Measurements from ENCODE around the gene GMIP. TPM values are rescaled to one million over a fixed set of nuclear protein-coding genes. Genes with fewer than 3 reads are reported as not detected.
A peak's percentile ranks its signal among the peaks of the same experiment; 100 is the strongest.

The GMIP gene
- polyA plus RNA-seq, 1 donor from 2014 or later, result 72.4 TPM

- Mint-ChIP-seq H3K4me1 (peaks cover 24 to 30% (median 24%) of the 10 kb centered on the region in 3 donors), H3K9me3 (no peaks in the 10 kb centered on the region), H3K27ac (peak within 1 kb of the TSS; percentile 94 to 99 (median 98)), H3K4me3 (peak within 1 kb of the TSS; percentile 89 to 98 (median 94)), H3K36me3 (no peaks in the 10 kb centered on the region), H3K27me3 (no peaks in the 10 kb centered on the region)
Measured at GRCh38 chr19:19663256-19664120, 20.0 kb upstream of the GMIP start, which contains the start of gene ATP13A1. Gene ATP13A1, minus strand, starts transcription at chr19:19663676. Its CDS starts 10 bp downstream, at chr19:19663666.

- peak overlapping the region; percentile 94 to 99 (median 98) for H3K27ac Mint-ChIP-seq
- H3K36me3 Mint-ChIP-seq, result no peaks in the 10 kb centered on the region
- H3K27me3 Mint-ChIP-seq, result no peaks in the 10 kb centered on the region
- H3K9me3 Mint-ChIP-seq, result no peaks in the 10 kb centered on the region
- H3K4me3 Mint-ChIP-seq, result peak overlapping the region; percentile 89 to 98 (median 94)
- peaks cover 23 to 30% (median 24%) of the 10 kb centered on the region in 3 donors for H3K4me1 Mint-ChIP-seq
Measured at GRCh38 chr19:19662871-19663255, 19.4 kb upstream of the GMIP start.

GRCh38 chr19:19662344-19662743 is 18.9 kb upstream of the GMIP start:
- peak overlapping the region; percentile 89 to 98 (median 94) for H3K4me3 Mint-ChIP-seq
- H3K9me3 Mint-ChIP-seq, result no peaks in the 10 kb centered on the region
- H3K27ac Mint-ChIP-seq, result peak overlapping the region; percentile 94 to 99 (median 98)
- H3K4me1 Mint-ChIP-seq, result peaks cover 22 to 27% (median 23%) of the 10 kb centered on the region in 3 donors
- no peaks in the 10 kb centered on the region for H3K36me3 Mint-ChIP-seq
- H3K27me3 Mint-ChIP-seq, result no peaks in the 10 kb centered on the region

GRCh38 chr19:19661675-19662251 is 18.3 kb upstream of the GMIP start:
- H3K9me3 Mint-ChIP-seq, result no peaks in the 10 kb centered on the region
- H3K4me1 Mint-ChIP-seq, result peaks cover 19 to 24% (median 23%) of the 10 kb centered on the region in 3 donors
- H3K27me3 Mint-ChIP-seq, result no peaks in the 10 kb centered on the region
- H3K4me3 Mint-ChIP-seq, result peak overlapping the region; percentile 89 to 98 (median 94)
- no peaks in the 10 kb centered on the region for H3K36me3 Mint-ChIP-seq
- peak overlapping the region; percentile 94 to 99 (median 98) for H3K27ac Mint-ChIP-seq

GRCh38 chr19:19661141-19661674 is 17.8 kb upstream of the GMIP start:
- H3K36me3 Mint-ChIP-seq, result no peaks in the 10 kb centered on the region
- H3K27ac Mint-ChIP-seq, result peak overlapping the region; percentile 94 to 99 (median 98)
- H3K27me3 Mint-ChIP-seq, result no peaks in the 10 kb centered on the region
- peak overlapping the region; percentile 89 to 98 (median 94) for H3K4me3 Mint-ChIP-seq
- peaks cover 18 to 23% (median 22%) of the 10 kb centered on the region in 3 donors for H3K4me1 Mint-ChIP-seq
- H3K9me3 Mint-ChIP-seq, result no peaks in the 10 kb centered on the region

- Mint-ChIP-seq H3K4me3 (no peak overlapping the region), H3K27ac (peak overlapping the region in 2 of 3 donors; percentile 81 to 99)
Measured at GRCh38 chr19:19659646-19660245, 16.3 kb upstream of the GMIP start.

GRCh38 chr19:19657397-19657783 is 13.9 kb upstream of the GMIP start:
- Mint-ChIP-seq H3K4me1 (peaks cover 13 to 17% (median 14%) of the 10 kb centered on the region in 3 donors), H3K36me3 (peaks cover 5% of the 10 kb centered on the region), H3K27me3 (peaks cover 1% of the 10 kb centered on the region), H3K27ac (no peak overlapping the region), H3K9me3 (no peaks in the 10 kb centered on the region), H3K4me3 (peak overlapping the region in 1 of 4 donors; percentile 9)

More at GRCh38 chr19:19659646-19660245, 16.3 kb upstream of the GMIP start:
- Mint-ChIP-seq H3K36me3 (no peaks in the 10 kb centered on the region), H3K9me3 (no peaks in the 10 kb centered on the region), H3K4me1 (peaks cover 18 to 23% (median 22%) of the 10 kb centered on the region in 3 donors), H3K27me3 (no peaks in the 10 kb centered on the region)

GRCh38 chr19:19656451-19657396 is 13.3 kb upstream of the GMIP start:
- Mint-ChIP-seq H3K27ac (peak overlapping the region in 1 of 3 donors; percentile 21), H3K36me3 (peaks cover 5% of the 10 kb centered on the region), H3K27me3 (peaks cover 1% of the 10 kb centered on the region), H3K4me1 (peaks cover 6 to 10% (median 10%) of the 10 kb centered on the region in 3 donors), H3K9me3 (no peaks in the 10 kb centered on the region), H3K4me3 (peak overlapping the region in 1 of 4 donors; percentile 9)

- Mint-ChIP-seq H3K4me1 (peaks cover 0 to 5% (median 3%) of the 10 kb centered on the region in 3 donors), H3K27me3 (peaks cover 1% of the 10 kb centered on the region), H3K9me3 (no peaks in the 10 kb centered on the region), H3K27ac (no peak overlapping the region), H3K36me3 (peaks cover 5% of the 10 kb centered on the region), H3K4me3 (peak overlapping the region in 1 of 4 donors; percentile 32)
Measured at GRCh38 chr19:19655641-19656343, 12.3 kb upstream of the GMIP start.

GRCh38 chr19:19655051-19655594 is 11.7 kb upstream of the GMIP start:
- peaks cover 0 to 5% (median 3%) of the 10 kb centered on the region in 3 donors for H3K4me1 Mint-ChIP-seq
- H3K9me3 Mint-ChIP-seq, result no peaks in the 10 kb centered on the region
- H3K27me3 Mint-ChIP-seq, result peaks cover 1% of the 10 kb centered on the region
- peak overlapping the region in 1 of 3 donors; percentile 81 for H3K27ac Mint-ChIP-seq
- no peak overlapping the region for H3K4me3 Mint-ChIP-seq
- H3K36me3 Mint-ChIP-seq, result peaks cover 5% of the 10 kb centered on the region

GRCh38 chr19:19654441-19654840 is 11.0 kb upstream of the GMIP start:
- Mint-ChIP-seq H3K9me3 (no peaks in the 10 kb centered on the region), H3K36me3 (peaks cover 5% of the 10 kb centered on the region), H3K27ac (peak overlapping the region in 1 of 3 donors; percentile 81), H3K27me3 (peaks cover 1% of the 10 kb centered on the region), H3K4me1 (peaks cover 0 to 5% (median 3%) of the 10 kb centered on the region in 3 donors), H3K4me3 (no peak overlapping the region)

- peaks cover 5% of the 10 kb centered on the region for H3K36me3 Mint-ChIP-seq
- no peak overlapping the region for H3K4me3 Mint-ChIP-seq
- no peaks in the 10 kb centered on the region for H3K9me3 Mint-ChIP-seq
- peaks cover 1% of the 10 kb centered on the region for H3K27me3 Mint-ChIP-seq
- H3K27ac Mint-ChIP-seq, result no peak overlapping the region
- peaks cover 0 to 5% (median 3%) of the 10 kb centered on the region in 3 donors for H3K4me1 Mint-ChIP-seq
Measured at GRCh38 chr19:19653597-19654147, 10.2 kb upstream of the GMIP start.
